ENCODE measurements around the gene PLAAT3.
"Not testable (repeated sequence)": the region's sequence is repeated elsewhere in the genome, so short reads cannot be mapped to it uniquely, and the experiment has no call there.

PLAAT3 gene

DNA sequence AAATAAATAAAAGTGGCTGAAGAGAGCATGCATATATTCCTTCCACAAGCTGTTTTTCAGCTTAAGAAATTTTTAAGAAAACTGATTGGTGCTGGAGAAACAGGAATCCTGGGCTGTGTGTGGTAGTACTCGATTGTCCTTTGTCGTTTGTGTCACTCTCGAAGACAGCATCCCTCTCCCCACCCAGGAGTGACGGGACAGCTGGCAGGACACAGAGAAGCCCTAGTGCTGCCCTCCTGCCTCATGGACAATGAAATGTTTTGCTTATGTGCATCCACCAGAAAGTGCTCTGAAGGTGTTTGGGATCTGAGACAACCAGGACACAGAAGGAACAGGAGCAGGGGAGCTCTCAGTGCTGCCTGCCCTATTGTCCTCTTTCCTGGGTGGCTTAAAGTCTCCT lies 64.8 kb downstream of the PLAAT3 start:
- no peak for DNase-seq
- TF ChIP-seq, protein P1, sequence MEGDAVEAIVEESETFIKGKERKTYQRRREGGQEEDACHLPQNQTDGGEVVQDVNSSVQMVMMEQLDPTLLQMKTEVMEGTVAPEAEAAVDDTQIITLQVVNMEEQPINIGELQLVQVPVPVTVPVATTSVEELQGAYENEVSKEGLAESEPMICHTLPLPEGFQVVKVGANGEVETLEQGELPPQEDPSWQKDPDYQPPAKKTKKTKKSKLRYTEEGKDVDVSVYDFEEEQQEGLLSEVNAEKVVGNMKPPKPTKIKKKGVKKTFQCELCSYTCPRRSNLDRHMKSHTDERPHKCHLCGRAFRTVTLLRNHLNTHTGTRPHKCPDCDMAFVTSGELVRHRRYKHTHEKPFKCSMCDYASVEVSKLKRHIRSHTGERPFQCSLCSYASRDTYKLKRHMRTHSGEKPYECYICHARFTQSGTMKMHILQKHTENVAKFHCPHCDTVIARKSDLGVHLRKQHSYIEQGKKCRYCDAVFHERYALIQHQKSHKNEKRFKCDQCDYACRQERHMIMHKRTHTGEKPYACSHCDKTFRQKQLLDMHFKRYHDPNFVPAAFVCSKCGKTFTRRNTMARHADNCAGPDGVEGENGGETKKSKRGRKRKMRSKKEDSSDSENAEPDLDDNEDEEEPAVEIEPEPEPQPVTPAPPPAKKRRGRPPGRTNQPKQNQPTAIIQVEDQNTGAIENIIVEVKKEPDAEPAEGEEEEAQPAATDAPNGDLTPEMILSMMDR (IDR thresholded peaks at IDR 0.05; ENCODE audit: low read depth, low read length), result no peak
- Histone ChIP-seq H3K4me1 (no peaks in the 10 kb centered on the region), H3K9me3 (no peaks in the 10 kb centered on the region), H3K4me3 (ENCODE audit: low read depth, low read length) (no peak overlapping the region), H3K27me3 (no peaks in the 10 kb centered on the region), H3K36me3 (no peaks in the 10 kb centered on the region)

DNA sequence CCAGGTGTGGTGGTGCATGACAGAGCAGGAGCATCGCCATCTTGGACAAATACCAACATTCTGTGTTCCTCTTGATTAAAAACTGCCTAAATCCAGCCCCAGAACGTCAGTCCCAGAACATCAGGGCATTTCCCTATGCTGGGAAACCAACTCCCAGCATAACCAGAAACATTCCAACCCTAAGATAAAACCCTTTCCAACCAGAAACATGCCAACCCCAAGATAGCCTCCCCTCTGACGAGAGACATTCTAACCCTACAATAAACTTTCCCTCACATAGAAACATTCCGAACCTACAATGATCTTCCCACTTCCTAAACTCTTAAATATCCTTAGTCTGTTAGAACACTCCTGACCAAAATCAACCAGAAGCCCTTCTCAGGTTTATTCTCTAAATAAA lies 66.1 kb downstream of the PLAAT3 start:
- H3K4me3 ChIP-seq (ENCODE audit: low read depth, low read length), result no peak overlapping the region
- H3K27me3 ChIP-seq, result no peaks in the 10 kb centered on the region
- DNase-seq, result no peak
- TF ChIP-seq, protein P1 (IDR thresholded peaks at IDR 0.05; ENCODE audit: low read depth, low read length), result no peak
- no peaks in the 10 kb centered on the region for H3K4me1 ChIP-seq
- no peaks in the 10 kb centered on the region for H3K9me3 ChIP-seq
- no peaks in the 10 kb centered on the region for H3K36me3 ChIP-seq

- Histone ChIP-seq H3K36me3 (no peaks in the 10 kb centered on the region), H3K4me1 (no peaks in the 10 kb centered on the region), H3K9me3 (no peaks in the 10 kb centered on the region), H3K27me3 (no peaks in the 10 kb centered on the region), H3K4me3 (ENCODE audit: low read depth, low read length) (no peak overlapping the region)
- no peak for DNase-seq
- TF ChIP-seq, protein P1 (IDR thresholded peaks at IDR 0.05; ENCODE audit: low read depth, low read length), result no peak
Observed at GRCh38 chr11:63547061-63547460, 67.2 kb downstream of the PLAAT3 start.

DNA sequence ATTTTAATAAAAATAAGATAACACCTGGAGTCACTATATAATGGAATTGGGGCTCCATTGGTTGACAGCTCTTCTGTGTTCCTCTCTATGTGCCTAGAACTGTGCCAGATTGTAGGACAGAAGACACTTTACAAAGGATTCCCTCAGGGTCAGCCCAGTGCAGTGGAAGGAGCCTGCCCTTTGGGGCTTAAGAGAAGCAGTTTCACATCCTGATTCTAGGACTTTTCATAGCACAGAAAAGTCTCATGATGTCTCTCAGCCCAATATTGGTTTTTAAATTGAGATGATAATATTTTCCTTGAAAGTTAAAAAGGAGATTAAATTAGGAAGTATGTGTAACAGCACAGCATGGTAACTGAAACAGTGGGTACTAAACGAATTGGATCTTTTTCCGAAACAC lies 70.5 kb downstream of the PLAAT3 start:
- TF ChIP-seq, protein P1 (IDR thresholded peaks at IDR 0.05; ENCODE audit: low read depth, low read length), result no peak
- H3K36me3 ChIP-seq, result no peaks in the 10 kb centered on the region
- no peak for DNase-seq
- H3K4me1 ChIP-seq, result no peaks in the 10 kb centered on the region
- H3K9me3 ChIP-seq, result no peaks in the 10 kb centered on the region
- no peak overlapping the region for H3K4me3 ChIP-seq (ENCODE audit: low read depth, low read length)
- H3K27me3 ChIP-seq, result no peaks in the 10 kb centered on the region

DNA sequence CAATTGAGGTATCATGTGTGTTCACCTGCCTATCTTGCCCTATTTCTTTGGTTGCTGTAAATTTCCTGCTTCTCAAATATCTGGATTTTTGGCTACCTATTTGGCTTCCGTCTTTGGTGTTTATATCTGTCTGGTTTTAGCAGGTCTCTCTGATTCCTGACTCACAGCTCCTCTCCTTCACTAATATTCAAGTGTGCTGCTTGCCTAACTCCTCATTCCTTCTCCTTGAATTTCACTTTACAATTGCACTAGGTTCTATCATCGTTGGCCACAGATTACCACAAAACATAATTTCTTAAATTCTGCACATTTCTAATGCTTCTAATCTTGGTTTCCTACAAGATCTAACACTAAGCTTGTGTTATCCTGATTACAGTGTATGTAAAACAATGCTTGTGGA lies 71.7 kb downstream of the PLAAT3 start:
- not testable (repeated sequence) for H3K9me3 ChIP-seq; DNase-seq; H3K4me3 ChIP-seq (ENCODE audit: low read depth, low read length); H3K27me3 ChIP-seq; H3K4me1 ChIP-seq; H3K36me3 ChIP-seq

DNA sequence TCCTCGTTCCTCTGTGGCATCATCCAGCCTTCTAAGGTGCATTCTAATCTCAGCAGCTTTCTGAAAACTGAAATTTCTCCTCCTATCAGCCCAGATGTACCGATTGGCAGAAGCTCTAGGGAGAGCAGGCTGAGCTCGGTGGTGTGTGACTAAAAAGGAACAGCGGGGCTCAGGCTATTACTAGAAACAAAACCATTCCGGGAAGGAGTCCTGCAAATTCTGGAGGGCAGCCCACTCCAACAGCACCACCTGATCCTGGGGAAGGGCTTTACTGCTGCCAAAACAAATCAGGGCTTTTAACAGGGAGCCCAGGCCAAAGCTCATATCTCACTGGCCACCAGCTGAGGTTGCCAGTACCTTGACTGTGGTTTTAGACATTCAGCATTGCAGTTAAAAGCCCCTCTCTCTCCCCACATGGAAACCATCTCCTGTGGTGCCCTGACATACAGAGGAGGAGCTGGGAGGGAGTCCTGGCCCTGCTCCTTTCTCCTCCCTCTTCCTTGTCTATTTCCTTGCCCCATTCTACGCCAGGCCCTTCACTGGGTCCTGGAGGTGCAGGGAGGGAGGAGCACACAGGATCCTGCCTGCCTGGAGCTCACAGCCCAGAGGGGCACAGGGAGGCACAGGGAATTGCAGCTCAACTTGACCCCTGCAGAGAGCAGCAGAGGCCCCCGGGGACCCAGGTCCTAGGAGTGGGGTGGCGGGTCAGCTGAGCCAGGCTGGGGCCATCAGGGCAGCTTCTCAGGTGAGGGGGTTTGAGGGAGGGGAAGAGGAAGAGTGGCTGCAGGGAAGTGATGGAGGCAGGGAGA lies 76.7 kb downstream of the PLAAT3 start:
- TF ChIP-seq, protein P1 (IDR thresholded peaks at IDR 0.05; ENCODE audit: low read depth, low read length), result no peak
- no peaks in the 10 kb centered on the region for H3K9me3 ChIP-seq
- H3K36me3 ChIP-seq, result no peaks in the 10 kb centered on the region
- no peaks in the 10 kb centered on the region for H3K4me1 ChIP-seq
- no peak overlapping the region; the same call in 1 of the 2 replicates for H3K4me3 ChIP-seq (ENCODE audit: low read depth, low read length)
- no peak for DNase-seq
- H3K27me3 ChIP-seq, result no peaks in the 10 kb centered on the region
